Globus pallidus (tissue), 1 donor: ENCODE data around the gene LRIT3.
"Not testable (repeated sequence)": the region's sequence is repeated elsewhere in the genome, so short reads cannot be mapped to it uniquely, and the experiment has no call there.

Experiments used
- DNase-seq: peaks from one replicate; pipeline ENCODE4 v3.0.0-alpha.2; 2015; ENCODE audit warnings: low spot score

The LRIT3 gene

DNA sequence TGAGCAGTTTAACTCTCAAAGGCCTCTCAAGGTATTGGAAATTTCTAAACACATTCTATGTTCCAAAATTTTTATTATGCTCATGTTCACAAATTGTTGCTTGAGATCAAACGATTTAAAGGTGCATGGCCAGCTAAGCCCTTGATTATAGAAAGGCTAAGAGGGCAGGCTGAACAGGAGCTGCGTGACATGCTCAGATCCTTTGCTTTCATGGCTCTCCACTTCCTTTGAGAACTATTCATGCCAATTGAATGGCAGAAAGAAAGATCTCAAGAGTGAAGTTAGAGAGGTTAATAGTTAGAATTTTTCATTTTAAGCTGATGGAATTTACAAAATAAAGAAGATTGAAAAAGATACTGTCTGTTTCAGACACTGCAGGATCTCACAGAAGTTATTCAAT, 594 bp downstream of the LRIT3 start:
- no peak for DNase-seq

DNA sequence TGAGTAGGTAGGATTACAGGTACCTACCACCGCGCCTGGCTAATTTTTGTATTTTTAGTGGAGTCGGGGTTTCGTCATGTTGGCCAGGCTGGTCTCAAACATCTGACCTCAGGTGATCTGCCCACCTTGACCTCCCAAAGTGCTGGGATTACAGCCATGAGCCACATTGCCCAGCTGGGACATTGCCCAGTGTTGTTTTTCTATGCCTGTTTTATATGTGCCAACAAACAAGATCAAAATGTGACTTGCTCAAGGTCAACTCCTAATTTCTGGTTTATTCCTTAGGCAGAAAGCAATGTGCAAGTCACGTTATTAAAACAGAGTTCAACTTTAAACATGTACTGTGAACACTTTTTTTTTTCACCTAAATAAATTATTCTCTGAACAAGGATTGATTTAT, 2.7 kb downstream of the LRIT3 start:
- DNase-seq = no peak

DNA sequence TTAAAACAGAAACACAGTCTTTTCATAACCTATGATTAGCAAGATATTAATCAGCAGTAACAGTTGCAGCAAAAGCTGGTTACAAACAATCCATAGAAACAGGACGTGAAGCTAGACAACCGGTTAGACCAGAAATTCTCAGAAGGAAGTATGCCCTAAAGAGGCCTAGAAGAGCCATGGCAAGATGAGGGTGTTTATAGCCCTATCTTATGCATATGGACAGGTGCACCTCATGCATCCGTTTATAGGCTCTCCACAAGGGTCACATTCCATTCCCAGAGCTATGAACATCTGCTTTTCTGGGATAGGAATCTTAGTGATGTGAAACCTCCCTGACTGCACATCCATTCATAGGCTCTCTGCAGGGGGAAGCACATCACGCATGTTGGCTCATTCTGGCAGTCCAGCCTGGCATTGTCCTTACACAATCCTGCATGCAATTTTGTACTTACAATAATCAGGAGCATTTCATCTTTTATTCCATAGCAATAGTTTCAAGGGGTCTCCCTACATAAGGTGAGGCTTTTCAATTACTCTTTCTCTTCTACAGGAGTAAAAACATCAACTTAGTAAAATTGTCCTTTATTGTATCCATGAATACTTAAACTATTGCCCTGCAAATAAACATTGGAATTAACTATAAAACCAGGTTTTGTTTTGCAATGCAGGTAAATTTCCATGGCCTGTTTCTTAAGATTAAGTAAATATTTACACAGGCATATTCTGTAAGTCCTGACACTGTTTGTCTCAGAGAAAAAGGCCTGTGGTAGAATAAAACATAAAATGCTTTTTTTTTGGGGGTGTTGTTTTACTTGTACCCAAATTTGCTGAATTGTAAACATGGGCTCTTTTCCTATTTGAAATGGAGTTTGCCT, 11.8 kb downstream of the LRIT3 start:
- DNase-seq = not testable (repeated sequence)

DNA sequence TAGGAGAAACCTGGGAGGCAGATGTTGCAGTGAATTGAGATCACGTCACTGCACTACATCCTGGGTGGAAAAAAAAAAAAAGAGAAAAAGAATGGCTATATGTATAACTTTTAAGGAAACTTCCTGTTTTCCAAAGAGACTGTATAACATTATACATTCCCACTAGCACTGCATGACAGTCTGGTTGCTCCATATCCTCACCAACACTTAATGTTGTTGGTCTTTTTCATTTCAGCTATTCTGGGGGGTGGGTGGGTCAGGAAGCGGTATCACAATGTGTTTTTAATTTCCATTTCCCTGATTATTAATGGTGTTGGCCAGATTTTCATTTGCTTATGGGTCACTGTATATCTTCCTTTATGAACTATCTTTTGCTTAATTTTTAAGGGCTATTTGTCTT, 13.4 kb downstream of the LRIT3 start:
- DNase-seq = no peak

DNA sequence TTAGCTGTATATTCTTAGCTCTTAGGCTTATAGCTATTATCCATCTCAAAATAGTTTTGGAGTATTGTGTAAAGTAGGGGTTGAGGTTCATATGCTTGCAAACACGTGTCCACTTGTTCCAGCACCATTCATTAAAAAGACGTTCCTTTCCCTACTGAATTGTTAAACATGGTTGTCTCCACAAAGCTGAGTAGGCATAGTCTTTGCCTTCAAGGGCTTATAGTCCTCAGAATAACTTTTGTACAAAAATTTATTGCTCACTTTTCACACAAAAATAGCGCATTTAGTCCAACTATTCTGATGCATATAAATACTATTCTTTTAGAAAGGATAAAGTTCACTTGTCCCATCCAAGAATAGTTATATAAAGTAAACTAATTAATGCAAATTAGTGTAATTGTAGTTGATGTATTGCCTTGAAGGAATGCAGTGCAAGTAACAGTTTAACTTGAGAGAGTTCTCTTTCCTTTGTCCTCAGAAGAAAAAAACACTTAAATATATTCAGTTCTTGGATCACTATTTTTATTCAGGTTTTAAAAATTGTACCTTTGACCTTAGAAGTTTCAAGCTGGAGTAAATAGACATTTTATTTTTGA, 14.1 kb downstream of the LRIT3 start:
- no peak for DNase-seq

DNA sequence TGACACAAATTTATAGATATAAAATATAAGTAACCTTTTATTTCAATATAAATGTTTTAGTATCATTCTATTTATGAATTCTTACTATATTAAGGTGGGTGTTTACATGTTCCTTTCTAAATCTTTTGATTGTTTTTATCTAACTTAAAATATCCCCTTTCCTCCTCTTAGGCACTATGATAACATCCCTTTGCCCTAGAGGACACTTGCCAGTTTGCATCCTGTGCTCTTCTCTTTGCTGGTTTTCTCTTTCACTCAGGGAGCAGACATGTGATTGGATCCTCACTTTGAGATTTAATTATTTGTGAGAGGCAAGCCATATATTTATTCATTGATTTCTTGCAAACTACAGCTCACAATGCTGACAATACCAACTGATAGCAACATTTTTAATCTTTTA, 16.2 kb downstream of the LRIT3 start:
- DNase-seq = no peak

DNA sequence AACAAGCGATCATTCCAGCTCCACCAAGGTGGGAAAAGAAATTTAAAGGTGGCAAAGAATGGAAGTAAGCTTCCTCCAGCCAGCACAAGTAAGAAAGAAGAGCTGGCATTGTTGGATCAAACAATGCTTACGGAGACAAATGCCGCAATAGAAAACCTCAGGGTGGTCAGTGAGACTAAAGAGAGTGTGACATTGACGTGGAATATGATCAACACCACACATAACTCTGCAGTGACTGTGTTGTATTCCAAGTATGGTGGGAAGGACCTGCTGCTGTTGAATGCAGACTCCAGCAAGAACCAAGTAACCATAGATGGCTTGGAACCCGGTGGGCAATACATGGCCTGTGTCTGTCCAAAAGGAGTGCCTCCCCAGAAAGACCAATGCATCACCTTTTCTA, 22.2 kb downstream of the LRIT3 start:
- no peak for DNase-seq

DNA sequence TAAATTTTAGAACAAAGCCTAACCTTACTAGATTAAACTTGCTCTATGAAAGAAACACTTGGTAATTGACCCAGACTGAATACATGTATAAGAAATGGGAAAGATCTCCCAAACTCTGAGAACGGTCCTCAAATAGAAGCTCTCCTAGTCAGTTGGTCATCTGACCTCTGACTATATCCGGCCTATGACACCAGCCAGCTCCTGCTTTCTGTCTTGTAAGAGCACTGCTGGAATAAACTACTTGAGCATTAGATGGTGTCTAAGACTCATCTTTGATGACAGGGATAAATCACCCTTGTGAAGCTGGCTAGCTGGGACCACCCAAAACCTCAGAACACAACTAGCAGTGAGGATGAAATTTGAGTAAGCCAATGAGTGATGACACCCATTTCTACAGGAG, 24.2 kb downstream of the LRIT3 start:
- no peak for DNase-seq

DNA sequence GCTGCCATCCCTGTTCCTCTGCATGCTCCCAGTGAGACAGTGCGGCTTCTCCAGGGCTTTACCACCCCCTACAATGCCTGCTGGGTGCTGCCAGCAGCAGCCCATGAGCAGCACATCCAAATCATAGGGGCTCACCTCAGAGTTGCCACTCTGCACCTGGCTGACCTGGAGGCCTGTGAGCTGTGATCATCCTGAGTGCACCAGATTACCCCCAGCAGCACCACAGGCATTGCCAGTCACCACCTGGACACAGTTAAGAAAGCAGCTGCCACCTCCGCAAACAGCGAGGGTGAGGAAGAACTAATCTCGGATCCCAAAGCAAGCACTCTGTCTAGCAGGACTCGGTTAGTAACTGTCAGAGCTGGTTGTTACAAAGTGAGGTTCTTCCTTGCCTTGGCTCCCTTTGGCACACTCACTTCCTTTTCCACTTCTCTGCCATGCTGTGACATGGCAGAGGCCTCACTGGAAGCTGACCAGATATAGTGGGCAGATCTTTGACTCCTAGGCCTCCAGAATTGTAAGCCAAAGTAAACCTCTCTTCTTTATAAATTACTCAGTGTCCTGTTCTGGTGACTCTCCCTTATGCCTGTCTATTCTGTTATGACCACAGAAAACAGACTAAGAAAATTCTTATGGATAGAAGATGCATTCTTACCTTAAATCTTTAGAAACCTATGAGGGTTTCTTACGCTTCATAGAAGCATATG, 25.2 kb downstream of the LRIT3 start:
- no peak for DNase-seq

DNA sequence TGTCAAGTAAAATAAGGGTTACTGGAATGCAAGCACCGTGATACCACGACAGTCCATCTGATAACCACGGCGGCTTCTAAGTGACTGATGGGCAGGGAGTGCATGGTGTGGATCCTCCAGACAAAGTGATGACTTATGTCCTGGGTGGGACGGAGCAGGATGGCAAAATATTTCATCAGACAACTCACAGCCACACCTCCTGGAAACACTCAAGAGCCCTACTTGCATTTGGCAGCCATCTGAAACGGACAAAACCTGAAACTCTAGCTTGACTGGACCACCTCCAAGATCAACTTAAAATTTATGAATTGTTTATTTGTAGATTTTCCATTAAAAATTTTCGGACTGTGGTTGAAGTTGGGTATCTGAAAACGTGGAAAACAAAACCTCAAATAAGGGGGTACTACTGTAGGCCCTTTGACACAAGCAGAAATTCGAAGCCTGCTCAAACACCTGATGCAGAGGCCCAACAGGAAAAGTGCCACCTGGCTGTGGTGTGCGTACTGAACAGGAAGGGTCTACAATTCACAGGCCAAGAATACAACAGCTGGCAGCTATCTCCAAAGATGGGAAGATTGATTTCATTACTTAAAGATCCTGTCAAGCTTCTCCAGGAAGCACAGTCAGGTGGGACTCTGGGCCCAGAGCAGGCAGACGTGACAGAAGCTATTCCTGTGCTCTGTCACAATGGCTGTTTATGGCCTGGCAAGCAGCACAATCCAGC, 26.0 kb downstream of the LRIT3 start:
- DNase-seq = no peak

DNA sequence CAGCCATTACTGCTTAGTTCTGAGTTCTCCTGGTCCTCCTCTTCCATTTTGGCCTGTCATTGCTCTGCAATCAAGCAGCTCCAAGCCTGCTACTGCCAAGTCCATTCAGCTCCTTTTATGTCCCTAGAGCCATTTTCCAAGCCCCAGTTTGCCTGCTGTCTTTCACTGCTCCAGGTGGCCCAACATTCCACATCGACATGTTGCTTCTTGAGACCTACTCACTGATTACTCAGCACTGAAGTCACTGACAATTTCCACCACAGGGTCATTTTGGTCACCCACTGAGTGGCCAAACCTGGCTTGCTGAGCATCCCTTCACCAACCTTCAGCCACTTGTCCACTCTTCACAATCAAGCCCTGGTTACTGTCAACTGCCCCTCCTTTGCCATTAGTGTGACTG, 27.2 kb downstream of the LRIT3 start:
- DNase-seq = no peak

DNA sequence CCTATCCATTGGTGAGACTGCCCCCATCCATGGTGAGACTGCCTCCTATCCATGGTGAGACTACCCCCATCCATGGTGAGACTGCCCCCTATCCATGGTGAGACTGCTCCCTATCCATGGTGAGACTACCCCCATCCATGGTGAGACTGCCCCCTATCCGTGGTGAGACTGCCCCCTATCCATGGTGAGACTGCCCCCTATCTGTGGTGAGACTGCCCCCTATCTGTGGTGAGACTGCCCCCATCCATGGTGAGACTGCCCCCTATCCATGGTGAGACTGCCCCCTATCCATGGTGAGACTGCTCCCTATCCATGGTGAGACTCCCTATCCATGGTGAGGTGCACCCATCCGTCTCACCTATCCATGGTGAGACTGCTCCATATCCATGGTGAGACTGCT, 27.6 kb downstream of the LRIT3 start:
- DNase-seq = not testable (repeated sequence)

DNA sequence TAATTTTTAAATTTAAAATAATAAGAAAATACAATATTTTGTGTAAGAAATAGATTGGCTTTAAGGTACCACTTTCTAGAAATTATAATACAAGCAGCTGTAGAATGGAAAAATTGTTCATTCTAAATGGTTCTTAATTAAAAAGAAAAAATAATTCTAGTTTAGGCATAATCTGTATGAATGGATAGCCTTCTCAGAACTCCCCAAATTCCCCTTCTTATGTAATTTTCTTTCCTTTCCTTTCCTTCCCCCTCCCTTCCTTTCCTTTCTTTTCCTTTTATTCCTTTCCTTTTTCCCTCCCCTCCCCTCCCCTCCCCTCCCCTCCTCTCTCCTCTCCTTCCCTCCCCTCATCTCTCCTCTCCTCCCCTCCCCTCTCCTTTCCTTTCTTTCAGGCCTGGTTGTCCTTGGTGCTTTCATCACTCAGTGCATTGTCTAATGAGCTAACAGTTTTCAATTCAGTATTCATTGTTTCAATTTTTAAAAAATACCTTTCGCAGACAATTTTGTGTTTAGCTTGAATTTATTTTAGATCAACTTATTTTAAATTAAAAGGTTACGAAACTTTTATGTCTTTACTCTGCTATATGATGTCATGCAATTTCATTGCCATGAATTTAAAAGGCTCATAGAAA, 28.8 kb downstream of the LRIT3 start:
- DNase-seq = no peak

DNA sequence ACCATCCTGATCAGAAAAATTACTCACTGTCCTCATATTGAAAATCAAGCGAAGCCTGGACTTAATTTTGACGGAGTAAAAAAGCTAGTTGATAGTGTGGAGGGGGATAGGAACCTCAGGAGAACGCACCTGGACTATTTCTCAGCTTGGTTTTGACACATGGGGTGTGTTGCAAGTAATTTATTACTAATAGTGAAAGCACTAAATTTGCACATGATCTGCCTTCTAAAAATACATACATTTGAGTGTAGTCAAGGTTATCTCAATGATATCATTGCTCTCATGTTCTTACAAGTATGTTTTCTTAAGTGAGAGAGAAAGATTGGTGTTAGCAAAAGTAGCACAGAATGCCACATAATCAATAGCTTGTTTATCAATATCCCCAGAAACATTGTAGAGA, 29.5 kb downstream of the LRIT3 start:
- no peak for DNase-seq

DNA sequence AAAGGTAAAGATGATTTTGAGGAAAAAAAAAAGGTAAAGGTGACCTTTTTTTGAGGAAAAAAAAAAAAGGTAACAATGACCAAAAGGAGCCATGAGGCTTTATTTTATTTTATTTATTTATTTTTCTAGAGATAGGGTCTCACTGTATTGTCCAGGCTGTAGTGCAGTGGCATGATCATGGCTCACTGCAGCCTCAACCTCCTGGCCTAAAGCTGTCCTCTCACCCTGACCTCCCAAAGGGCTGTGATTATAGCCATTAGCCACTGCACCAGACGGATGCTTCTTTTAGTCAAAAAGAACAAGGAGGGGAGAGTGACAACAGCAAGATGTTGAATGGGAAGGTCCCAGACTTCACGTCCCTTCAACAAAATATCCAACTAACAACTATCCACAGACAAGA, 30.4 kb downstream of the LRIT3 start:
- DNase-seq = no peak

DNA sequence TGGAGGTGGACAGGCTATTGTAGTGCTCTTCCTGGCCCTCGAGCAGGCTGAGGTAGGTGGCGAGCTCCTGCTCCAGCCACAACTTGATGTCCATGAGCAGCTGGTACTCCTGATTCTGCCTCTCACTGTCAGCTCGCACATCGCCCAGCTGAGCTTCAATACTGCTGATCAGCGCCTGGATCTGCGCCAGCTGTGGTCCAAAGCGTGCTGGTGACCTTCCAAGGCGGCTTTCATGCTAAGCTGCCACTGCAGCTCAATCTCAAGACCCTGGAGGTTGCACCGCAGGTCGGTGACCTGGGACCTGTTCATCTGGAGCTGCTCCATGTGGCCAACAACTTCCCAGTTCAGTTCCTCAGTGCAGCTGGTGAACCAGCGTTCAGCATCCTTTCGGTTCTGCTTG, 31.2 kb downstream of the LRIT3 start:
- DNase-seq = no peak

DNA sequence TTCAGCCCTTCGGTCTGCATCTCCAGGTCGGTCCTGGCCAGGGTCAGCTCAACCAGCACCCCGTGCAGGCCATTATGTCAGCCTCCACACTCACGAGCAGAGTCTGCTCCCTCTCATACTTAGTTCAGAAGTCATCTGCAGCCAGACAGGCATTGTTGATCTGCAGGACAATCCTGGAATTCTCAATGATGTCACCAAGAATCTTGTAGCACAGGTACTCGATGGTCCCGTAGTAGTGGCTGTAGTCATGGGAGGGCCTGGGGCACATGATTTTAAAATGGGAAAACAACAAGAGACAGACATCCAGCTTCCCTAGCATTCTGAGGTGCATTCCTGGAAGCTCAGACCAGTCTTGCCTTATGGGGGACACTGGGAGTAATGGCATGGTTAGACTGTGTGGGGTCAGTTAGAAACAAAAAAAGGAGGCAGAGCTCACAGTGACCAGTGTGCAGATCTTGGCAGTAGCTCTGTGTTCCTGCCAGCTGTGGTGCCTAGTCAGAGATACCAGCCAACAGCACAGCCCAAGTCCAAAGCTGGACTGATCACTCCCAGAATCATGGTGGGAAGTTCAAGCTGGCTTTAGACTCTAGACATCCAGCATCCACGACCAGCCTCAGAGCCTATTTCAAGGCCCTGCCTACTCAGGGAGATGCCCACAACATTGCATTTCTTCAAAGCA, 31.9 kb downstream of the LRIT3 start:
- DNase-seq = no peak

DNA sequence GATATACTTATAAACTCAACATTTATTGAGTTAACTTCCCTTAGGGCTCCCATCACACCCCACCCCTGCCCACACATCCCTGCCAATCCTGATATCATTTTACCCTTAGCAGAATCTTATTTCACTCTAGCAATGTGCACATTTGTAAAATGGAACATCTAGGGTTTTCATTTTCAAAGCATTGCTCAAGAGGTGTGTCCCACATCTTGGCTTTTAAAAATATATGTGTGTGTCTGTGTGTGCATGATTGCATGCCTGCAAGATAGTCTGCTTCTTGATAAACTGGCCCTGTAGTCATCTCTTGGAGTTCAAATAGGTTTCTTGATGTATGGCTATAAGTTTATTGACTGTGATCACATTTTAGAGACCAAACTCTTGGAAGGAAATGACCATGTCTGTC, 38.4 kb downstream of the LRIT3 start:
- no peak for DNase-seq

DNA sequence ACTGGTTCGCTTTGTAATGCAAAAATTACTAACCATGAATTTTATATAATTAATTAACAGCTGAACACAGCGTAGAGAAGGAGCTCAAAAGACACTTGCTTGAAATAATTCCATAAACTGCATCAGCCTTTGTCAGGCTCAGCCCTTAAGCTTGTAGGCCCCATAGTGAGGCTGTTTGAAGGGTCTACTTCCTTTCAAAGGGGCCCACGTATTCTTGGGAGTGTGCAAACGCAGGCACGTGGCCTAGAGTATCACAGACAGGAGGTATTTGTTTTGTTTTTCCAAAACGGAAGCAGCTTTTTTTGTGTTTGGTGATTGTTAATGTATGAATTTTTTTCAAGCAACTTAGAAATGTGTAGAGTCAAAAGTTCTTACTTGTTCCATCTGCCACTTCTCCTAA, 39.2 kb downstream of the LRIT3 start:
- DNase-seq = no peak

DNA sequence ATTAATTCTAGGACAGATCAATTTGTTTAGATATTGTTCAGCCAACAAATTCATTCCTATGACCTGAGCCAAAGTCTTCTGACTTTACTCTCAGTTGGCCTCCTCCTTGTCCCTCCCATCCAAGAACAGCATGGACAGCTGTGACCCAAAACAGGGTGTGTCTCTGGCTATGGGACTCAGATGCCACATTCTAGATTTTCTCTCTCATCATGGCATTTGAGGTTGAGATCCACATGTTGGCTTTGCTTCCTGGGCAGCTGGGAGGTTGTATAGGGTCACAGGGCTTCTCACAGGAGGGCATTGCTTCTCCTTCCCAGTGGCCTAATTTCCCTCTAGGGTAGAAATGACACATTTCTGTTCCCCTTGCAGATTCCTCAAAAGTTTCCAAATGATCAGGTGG, 42.2 kb downstream of the LRIT3 start:
- no peak for DNase-seq

DNA sequence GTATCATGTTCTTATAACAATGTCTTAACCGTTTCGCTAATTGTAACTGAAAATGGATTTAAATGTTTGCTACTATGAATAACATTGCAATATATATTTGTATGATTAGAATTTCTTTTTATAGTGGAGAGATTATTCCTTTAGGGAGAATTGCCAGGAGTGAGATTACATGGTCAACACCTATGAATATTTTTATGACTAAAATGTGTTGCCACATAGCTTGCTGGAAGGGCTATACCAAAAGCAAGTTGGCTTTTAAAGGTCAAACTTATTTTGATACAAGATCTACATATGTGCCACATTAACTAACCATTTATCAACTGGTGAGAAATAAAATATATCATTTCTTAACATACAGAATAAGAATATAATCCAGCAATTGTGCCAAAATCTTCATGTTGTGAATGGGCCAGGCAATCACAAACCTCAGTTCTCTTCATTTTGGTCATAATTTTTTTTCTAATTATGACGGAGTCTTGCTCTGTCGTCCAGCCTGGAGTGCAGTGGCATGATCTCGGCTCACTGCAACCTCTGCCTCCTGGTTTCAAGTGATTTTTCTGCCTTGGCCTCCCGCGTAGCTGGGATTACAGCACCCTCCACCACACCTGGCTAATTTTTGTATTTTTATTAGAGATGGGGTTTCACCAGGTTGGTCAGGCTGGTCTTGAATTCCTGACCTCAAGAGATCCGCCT, 54.8 kb downstream of the LRIT3 start:
- no peak for DNase-seq
